Gastroesophageal sphincter (tissue), 4 donors: ENCODE results near the gene LY6G5C. TPM values are rescaled to one million over a fixed set of nuclear protein-coding genes. Genes with fewer than 3 reads are reported as not detected.

Experiments used
- ATAC-seq: fragments of 150-250 bp; one replicate; pipeline ENCODE4 v1.9.1; 2016; ENCODE audit warnings: mild to moderate bottlenecking, moderate library complexity
- H3K27ac ChIP-seq, 4 donors: fragments of 200-600 bp; sonication (generic) in 3 of 4; 1 replicate in 3 of 4; 2 replicates in 1 of 4; pipeline ENCODE4 v1.5.1; 2016 to 2019
- H3K27me3 ChIP-seq: fragments of 200-600 bp; sonication (generic); one replicate; pipeline ENCODE4 v1.5.1; 2019
- H3K36me3 ChIP-seq, 2 donors: fragments of 200-600 bp; sonication (generic); one replicate each; pipeline ENCODE4 v1.5.1; 2019; ENCODE audit warnings: control low read depth in 1 of 2
- H3K4me1 ChIP-seq, 3 donors: fragments of 200-600 bp; sonication (generic); 1 replicate in 2 of 3; 2 replicates in 1 of 3; pipeline ENCODE4 v1.5.1; 2016 to 2019; ENCODE audit warnings: control low read depth in 2 of 3
- H3K4me3 ChIP-seq, 2 donors: fragments of 200-600 bp; sonication (generic); one replicate each; pipeline ENCODE4 v1.5.1; 2019; ENCODE audit warnings: mild to moderate bottlenecking in 1 of 2, moderate library complexity in 1 of 2
- H3K9me3 ChIP-seq, 3 donors: fragments of 200-600 bp; sonication (generic); one replicate each; pipeline ENCODE4 v1.5.1; 2017 to 2019; ENCODE audit warnings: control low read depth in 2 of 3
- CTCF ChIP-seq, 4 experiments: fragments of 200-600 bp in 2 of 4; fragments of 450-650 bp in 2 of 4; sonication (generic) in 1 of 4; IDR thresholded peaks; one replicate each; pipeline ENCODE4 v1.5.1; 2017 to 2019; ENCODE audit warnings: antibody characterized with exemption in 4 of 4, mild to moderate bottlenecking in 2 of 4, moderate library complexity in 2 of 4
- EP300 ChIP-seq: sonication (generic); formaldehyde crosslinking; IDR thresholded peaks from one replicate; pipeline ENCODE4 v1.6.1; 2017; ENCODE audit warnings: antibody characterized with exemption, mild to moderate bottlenecking
- POLR2A ChIP-seq, 2 donors: fragments of 450-650 bp; IDR thresholded peaks; one replicate each; pipeline ENCODE4 v1.6.1; 2017; ENCODE audit warnings: antibody characterized with exemption in 2 of 2, mild to moderate bottlenecking in 2 of 2, moderate library complexity in 1 of 2
- POLR2AphosphoS5 ChIP-seq: sonication (generic); formaldehyde crosslinking; IDR thresholded peaks from one replicate; pipeline ENCODE4 v1.6.1; 2017; ENCODE audit warnings: antibody characterized with exemption
- WGBS, 2 donors: methylation state at CpG; one replicate each; pipeline ENCODE4 v1.1.5; 2018; ENCODE audit warnings: low coverage in 1 of 2; 5-methylcytosine and 5-hydroxymethylcytosine counted together
- total RNA-seq, 4 donors: library from RNA; depleted of rRNA; stranded (reverse); fragments of >200 nt; gene quantifications; one replicate each; pipeline ENCODE4 v1.1.0, GENCODE V29; 2016

LY6G5C gene
- total RNA-seq, 4 donors from 2014 or later = 0.94 to 1.9 TPM; not detected in 2

- Histone ChIP-seq H3K27me3 (no peaks in the 10 kb centered on the region), H3K9me3 (no peaks in the 10 kb centered on the region), H3K36me3 (peaks cover 0 to 34% of the 10 kb centered on the region in 2 donors), H3K4me3 (no peak within 1 kb of the TSS), H3K4me1 (peaks cover 0 to 21% (median 9%) of the 10 kb centered on the region in 3 donors), H3K27ac (no peak within 1 kb of the TSS)
- TF ChIP-seq EP300 (no peak), POLR2A (IDR thresholded peaks at IDR 0.05) (no peak)
- no peak for ATAC-seq
- WGBS, 2 donors = 80 to 82% methylated on average over 1 to 2 of the region's 46 CpGs
These were observed 42.5 kb upstream of the LY6G5C start, which contains the start of gene MPIG6B for GRCh38 chr6:31723245-31723979. TSS of gene MPIG6B (plus strand) at chr6:31723373. CDS start at chr6:31723384, 11 bp downstream.

- Histone ChIP-seq H3K4me3 (no peak overlapping the region), H3K36me3 (peaks cover 0 to 24% of the 10 kb centered on the region in 2 donors), H3K27ac (no peak overlapping the region), H3K9me3 (no peaks in the 10 kb centered on the region), H3K4me1 (peaks cover 0 to 8% (median 0%) of the 10 kb centered on the region in 3 donors), H3K27me3 (no peaks in the 10 kb centered on the region)
- TF ChIP-seq POLR2AphosphoS5 = no peak
- TF ChIP-seq POLR2A (IDR thresholded peaks at IDR 0.05) = no peak
- no peak for TF ChIP-seq CTCF (IDR thresholded peaks at IDR 0.05)
- TF ChIP-seq EP300 = no peak
- 80 to 100% methylated on average over 1 to 2 of the region's 3 CpGs for WGBS, 2 donors
- no peak for ATAC-seq
These were observed 41.3 kb upstream of the LY6G5C start for GRCh38 chr6:31722173-31722572.

- Histone ChIP-seq H3K27me3 (no peaks in the 10 kb centered on the region), H3K4me3 (no peak within 1 kb of the TSS), H3K36me3 (peaks cover 0 to 17% of the 10 kb centered on the region in 2 donors), H3K27ac (no peak within 1 kb of the TSS), H3K4me1 (peaks cover 0 to 4% (median 0%) of the 10 kb centered on the region in 3 donors), H3K9me3 (no peaks in the 10 kb centered on the region)
- ATAC-seq = no peak
- TF ChIP-seq POLR2A (IDR thresholded peaks at IDR 0.05) (no peak), EP300 (no peak), POLR2AphosphoS5 (no peak), CTCF (IDR thresholded peaks at IDR 0.05) (no peak)
- WGBS, 2 donors = 79 to 83% methylated on average over 3 of the region's 4 CpGs
These were observed 40.6 kb upstream of the LY6G5C start, which contains the start of gene LY6G6C for GRCh38 chr6:31721351-31722020. TSS of gene LY6G6C (minus strand) at chr6:31721746. CDS start at chr6:31721679, 67 bp downstream.

GRCh38 chr6:31720196-31720770 is 39.4 kb upstream of the LY6G5C start:
- Histone ChIP-seq H3K27ac (no peak overlapping the region), H3K27me3 (no peaks in the 10 kb centered on the region), H3K36me3 (peaks cover 0 to 5% of the 10 kb centered on the region in 2 donors), H3K9me3 (no peaks in the 10 kb centered on the region), H3K4me3 (no peak overlapping the region), H3K4me1 (no peaks in the 10 kb centered on the region)
- WGBS, 2 donors = 84% methylated on average over 5 of the region's 5 CpGs; no CpG with 5 or more reads in 1 of the 2 donors
- ATAC-seq = no peak
- TF ChIP-seq EP300 = no peak

GRCh38 chr6:31719001-31719400 is 38.1 kb upstream of the LY6G5C start:
- TF ChIP-seq POLR2A (IDR thresholded peaks at IDR 0.05) (no peak), CTCF (IDR thresholded peaks at IDR 0.05) (no peak), POLR2AphosphoS5 (no peak), EP300 (no peak)
- Histone ChIP-seq H3K27ac (no peak overlapping the region), H3K4me1 (no peaks in the 10 kb centered on the region), H3K9me3 (no peaks in the 10 kb centered on the region), H3K4me3 (no peak overlapping the region), H3K27me3 (no peaks in the 10 kb centered on the region), H3K36me3 (no peaks in the 10 kb centered on the region)
- 35 to 61% methylated on average over 2 of the region's 6 CpGs for WGBS, 2 donors
- ATAC-seq = no peak
